CD4-positive, alpha-beta T cell treated with Interleukin-6 for 4 hours (primary cell): Measurements from ENCODE around the gene MEIOB.

Experiments used
- DNase-seq: peaks from one replicate; pipeline ENCODE4 v3.0.0-alpha.2; 2020; ENCODE audit warnings: mixed read lengths

Gene MEIOB

GRCh38 chr16:1826691-1827573 is 45.0 kb downstream of the MEIOB start, which contains the start of the genes FAHD1 and HAGH:
Gene FAHD1, plus strand, starts transcription at chr16:1827206. Its CDS starts 33 bp downstream, at chr16:1827239.
Gene HAGH, minus strand, starts transcription at chr16:1826825. Its CDS starts 38 bp downstream, at chr16:1826787.
- DNase-seq = peak; percentile 91

GRCh38 chr16:1825864-1826690 is 45.9 kb downstream of the MEIOB start:
- peak; percentile 77 for DNase-seq

- no peak for DNase-seq
Observed at GRCh38 chr16:1825381-1825863, 46.5 kb downstream of the MEIOB start.

DNA sequence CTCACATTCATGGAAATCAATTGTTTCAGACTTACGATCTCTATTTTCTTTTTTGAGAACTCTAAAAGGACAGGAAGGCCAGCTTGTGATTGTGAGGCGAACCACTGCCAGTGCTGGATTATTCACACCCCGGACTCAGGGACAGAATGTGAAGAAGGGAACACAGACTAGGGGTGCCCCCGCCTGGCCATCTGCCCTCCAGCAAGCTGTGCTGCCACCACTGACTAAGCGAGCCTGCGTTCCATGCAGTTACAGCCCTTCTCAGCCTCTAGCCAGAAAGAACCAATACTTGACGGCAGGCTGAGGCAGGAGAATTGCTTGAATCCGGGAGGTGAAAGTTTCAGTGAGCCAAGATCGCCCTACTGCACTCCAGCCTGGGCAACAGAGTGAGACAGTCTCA is 48.1 kb downstream of the MEIOB start:
- DNase-seq = no peak

DNA sequence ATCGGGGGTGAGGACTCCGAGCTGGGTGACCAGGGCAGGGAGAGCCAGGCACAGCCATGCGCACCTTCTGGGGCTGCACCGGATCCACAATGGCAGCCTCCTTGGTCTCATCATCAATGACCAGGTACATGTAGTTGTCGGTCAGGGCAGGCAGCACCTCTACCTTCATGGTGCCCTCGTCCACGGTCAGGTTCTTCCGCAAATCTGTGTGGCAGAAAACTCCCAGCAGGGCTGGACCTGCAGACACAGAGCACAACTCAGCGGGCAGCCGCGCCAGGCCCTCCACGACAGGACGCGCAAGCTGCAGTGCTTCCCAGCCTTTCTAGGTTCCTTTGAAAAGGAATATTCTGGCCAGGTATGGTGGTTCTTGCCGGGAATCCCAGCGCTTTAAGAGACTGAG is 49.2 kb downstream of the MEIOB start:
- DNase-seq = no peak

DNA sequence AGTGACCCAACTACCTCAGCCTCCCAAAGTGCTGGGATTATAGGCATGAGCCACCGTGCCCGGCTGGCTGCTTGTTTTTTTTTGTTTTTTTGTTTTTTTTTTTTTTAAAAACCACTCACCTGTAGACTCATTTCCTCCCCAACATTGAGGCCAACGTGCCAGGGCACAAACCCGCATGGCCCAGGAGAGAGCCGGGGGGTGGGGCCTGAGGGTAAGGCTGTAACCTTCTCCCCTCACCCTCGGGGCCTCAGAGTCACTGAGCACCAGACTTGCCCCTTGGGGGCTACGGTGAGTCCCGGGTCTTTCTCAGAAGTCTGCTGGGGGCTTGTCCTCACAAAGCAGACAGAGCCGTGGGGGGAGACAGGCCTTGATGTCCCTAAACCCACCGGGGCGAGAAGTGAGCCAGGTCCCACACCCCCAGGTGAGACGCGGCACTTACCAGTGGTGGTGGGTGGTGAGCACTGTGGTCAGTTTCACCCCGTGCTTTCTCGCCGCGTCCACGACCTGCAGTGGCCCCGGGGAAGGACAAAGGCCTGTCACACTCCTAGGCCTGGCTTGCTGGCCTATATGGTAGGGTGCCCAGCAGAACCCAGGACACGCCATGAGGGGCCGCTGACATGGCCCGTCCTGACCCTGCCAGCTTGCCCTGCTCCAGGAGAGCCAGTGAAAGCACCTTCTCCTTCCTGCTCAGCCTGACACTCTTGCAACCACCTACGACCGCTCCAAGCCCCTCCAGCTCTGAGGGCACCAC is 49.9 kb downstream of the MEIOB start:
- DNase-seq = no peak

GRCh38 chr16:1820946-1821290 is 51.0 kb downstream of the MEIOB start:
- no peak for DNase-seq

DNA sequence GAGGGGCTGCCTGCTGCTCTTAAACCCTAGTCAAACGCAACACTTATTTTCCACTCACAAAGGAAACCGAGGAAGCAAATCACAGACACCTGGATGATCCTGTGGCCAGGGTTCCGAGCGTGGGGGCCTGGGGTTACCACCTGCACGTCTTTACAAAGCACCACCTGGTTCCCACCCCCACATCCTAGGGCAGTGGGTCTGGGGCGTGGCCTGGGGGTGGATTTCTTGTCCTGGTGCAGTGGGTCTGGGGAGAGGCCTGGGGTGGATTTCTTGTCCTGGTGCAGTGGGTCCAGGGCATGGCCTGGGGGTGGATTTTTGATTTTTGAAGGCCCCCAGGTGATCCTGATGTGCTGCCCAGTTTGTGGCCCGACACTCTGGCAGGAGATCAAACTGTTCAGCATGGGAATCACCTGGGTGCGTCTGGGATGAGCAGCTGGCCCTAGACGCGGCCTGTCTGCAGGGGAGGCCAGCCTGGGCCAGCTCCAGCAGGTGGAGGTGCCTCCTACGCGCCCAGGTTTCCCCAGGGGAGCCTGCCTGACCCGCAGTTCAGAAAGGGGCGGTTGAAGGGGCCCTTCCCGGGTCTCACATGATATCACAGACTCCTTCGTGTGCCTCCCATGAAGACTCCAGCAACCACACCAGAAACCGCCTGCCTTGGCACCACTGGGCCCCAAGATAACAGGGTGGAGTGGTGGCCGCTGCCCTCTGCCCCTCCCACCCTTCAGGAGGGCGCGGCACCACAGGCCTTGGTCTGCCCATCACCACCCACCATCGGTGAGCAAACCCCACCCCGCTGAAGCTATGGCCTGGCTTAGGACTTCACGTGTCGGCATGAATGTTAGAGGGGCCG is 51.6 kb downstream of the MEIOB start:
- DNase-seq = no peak

- no peak for DNase-seq
Observed at GRCh38 chr16:1819611-1820010, 52.4 kb downstream of the MEIOB start.

DNA sequence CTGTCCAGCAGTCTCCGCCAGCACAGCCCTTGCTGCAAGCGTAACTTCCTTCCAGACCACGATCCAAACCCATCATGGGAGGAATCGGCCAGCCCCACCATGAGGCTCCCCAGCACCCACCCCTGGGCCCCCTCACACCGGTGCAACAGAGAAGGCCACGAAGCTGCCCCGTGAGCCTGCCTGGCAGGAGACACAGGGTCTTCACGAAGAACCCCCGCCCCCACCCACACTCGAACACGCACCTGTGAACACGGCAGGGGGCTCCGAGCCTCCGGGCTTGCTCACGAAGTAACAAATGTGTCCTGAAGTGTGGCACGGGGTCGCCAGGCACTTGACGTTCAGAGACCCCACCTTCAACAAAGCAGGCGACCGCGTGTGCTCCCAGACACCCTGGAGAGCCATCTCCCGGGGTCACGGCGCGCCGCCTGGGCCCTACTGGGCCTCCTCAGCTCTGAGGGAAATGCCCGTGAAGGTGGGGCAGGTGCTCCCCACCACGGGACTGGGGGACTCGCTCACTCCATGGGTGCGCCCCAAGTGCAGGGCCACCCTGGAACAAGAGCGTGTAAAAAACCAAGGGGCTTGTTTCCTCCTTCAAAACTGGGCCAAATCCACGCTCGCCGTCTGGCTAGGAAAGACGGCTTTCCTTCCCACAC is 53.0 kb downstream of the MEIOB start:
- no peak for DNase-seq

- no peak for DNase-seq
Observed at GRCh38 chr16:1818204-1818872, 53.6 kb downstream of the MEIOB start.

DNA sequence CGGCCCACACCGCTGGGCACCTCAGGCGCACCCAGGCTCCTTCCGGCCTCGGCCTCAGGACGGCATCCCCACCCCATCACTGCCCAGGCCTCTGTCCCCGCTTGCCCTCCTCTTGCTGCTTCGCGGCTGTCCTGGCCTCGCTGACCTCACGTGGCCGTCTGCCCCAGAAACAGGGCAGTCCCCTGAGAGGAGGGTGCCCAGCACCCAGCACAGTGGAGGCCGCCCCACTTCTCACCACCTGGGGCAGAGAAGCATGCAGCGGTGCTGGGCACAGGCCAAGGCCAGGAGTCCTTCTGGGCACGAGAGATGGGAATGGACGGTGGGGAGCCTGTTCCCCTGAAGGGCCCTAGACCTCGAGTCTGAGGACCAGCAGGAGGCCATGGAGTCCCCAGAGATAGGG is 54.2 kb downstream of the MEIOB start:
- no peak for DNase-seq

GRCh38 chr16:1817276-1817589 is 54.7 kb downstream of the MEIOB start:
- DNase-seq = no peak

- DNase-seq = no peak
Observed at GRCh38 chr16:1816396-1817275, 55.3 kb downstream of the MEIOB start.

DNA sequence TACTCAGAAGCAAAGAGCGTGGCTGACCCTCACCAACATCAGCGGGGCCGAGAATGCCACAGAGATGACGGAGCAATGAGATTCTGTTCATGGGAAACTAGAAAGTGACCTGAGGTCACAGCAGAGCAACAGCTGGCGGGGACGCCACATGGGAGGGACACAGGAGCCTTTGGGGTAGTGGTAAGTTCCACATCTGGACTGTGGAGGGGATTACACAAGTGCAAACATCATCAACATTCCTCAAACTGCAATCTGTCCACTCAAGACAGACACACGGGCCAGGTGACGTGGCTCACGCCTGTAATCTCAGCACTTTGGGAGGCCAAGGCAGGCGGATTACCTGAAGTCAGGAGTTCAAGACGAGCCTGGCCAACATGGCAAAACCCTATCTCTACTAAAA is 56.5 kb downstream of the MEIOB start:
- DNase-seq = no peak

DNA sequence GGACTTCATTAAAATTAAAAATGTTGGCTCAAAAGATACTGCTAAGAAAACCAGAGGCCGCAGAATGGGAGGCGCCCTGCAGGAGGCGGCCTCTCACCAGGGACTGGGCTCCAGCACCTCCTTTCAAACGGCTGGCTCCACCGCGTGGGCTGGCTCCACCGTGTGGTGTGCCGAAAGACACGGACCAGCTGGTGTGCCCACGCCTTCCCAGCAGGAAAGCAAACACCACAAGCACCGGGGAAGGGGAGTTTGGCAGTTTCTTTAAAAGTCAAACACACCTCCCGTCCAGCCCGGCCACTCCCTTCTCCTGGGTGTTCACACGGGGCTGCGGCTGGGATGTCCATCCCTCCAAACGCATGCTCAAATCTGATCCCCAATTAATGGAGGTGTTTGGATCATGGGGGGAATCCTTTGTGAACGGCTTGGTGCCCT is 59.2 kb downstream of the MEIOB start:
- DNase-seq = peak; percentile 65

DNA sequence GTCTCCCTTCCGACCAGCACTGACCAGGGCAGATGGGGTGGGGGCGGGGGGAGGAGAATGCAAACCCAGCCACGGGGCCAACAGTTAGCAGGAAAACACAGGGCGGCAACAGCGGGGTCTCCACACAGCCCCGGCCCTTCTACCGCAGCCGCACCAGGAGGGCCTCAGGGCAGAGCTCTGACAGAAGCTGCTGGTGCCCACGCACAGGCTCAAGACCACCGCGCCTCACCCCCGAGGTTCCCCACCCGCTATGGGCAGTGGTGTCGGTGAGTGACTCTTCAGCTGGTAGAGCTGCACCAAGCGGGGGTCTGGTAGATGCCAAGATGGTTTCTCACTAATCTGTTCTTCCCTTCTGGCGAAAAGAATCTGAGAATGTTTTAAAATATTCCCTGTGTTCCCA is 61.4 kb downstream of the MEIOB start:
- no peak for DNase-seq

DNA sequence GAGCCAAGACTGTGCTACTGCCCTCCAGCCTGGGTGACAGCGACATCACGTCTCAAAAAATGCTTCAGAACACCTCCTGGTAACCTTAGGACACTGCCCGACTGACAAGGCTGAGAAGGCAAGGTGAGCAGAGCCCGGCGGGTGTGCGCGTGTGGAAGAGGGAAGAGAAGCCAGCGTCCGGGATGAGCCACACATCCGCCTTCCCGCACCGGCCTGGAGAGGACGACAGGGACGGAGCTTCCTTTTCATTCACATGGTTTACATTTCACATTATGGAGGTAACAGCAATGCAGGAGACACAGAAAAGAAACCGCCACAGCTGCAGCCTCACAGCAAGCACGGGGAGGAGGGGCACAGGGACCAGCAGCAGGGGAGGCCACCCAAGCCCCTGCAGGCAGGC is 61.9 kb downstream of the MEIOB start:
- no peak for DNase-seq

DNA sequence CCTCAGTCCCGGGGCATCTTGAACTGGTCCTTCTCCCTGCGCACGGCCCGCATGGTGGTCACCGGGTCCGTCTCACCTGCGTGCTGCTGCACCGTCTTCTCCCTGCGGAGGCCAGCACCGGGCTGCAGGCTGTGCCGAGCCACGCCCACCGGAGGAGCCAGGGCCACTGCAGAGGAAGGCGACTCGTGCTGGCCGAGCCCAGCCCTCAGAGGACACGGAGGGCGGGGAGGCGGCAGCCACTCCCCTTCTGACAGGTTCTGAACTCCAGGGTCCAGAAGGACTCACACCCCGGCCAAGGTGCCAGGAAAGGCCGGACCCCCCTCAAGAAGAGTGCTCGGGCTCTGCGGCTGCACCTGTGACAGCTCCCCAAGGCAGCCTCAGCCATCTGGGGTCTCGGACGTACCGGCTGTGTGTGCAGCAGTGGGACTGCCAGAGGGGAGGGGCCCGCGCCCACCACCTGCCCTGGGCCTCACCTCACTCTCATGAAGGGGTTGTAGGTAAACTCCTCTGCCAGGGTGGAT is 62.6 kb downstream of the MEIOB start:
- no peak for DNase-seq

GRCh38 chr16:1808691-1809090 is 63.3 kb downstream of the MEIOB start:
- DNase-seq = no peak
